AG04450 (cell line): ENCODE results near the gene PCDHAC1. TPM values are rescaled to one million over a fixed set of nuclear protein-coding genes. Genes with fewer than 3 reads are reported as not detected.
A peak's percentile ranks its signal among the peaks of the same experiment; 100 is the strongest.

Source experiments
- CTCF ChIA-PET: fragments of 300-600, 350-600 bp; formaldehyde crosslinking; extraction: SDS; loops from one replicate; lab custom pipeline; 2022; ENCODE audit warnings: antibody characterized with exemption, inconsistent platforms; lab: Charles Lee
- POLR2A ChIA-PET: fragments of 350-600 bp; formaldehyde crosslinking; extraction: SDS; loops from one replicate; lab custom pipeline; 2021; ENCODE audit warnings: antibody characterized with exemption, inconsistent platforms; lab: Yijun Ruan, JAX
- DNase-seq: peaks from one replicate; pipeline ENCODE4 v3.0.0-alpha.2; 2011; ENCODE audit warnings: low read depth, low spot score
- H3K27ac ChIP-seq: one replicate; pipeline ENCODE4 v1.5.1; 2012; ENCODE audit warnings: low read depth, low read length, control low read depth
- H3K27me3 ChIP-seq: one replicate; pipeline ENCODE4 v1.6.0; 2012; ENCODE audit warnings: low read length; ENCODE audit not compliant: control insufficient read depth, insufficient read depth
- H3K4me3 ChIP-seq: 2 replicates; pipeline ENCODE4 v1.5.1; 2011; ENCODE audit warnings: mild to moderate bottlenecking, low read depth, low read length, control low read depth
- H3K9me3 ChIP-seq: 2 replicates; pipeline ENCODE4 v1.5.1; 2012; ENCODE audit warnings: low read length; ENCODE audit not compliant: control insufficient read depth, insufficient read depth
- polyA plus RNA-seq: library from polyadenylated mRNA; depleted of rRNA; stranded (reverse); fragments of >200 nt; gene quantifications from 2 replicates; pipeline ENCODE4 v1.2.3, GENCODE V29; 2011
- TF ChIP-seq, protein P1 (sequence below): IDR thresholded peaks from 2 replicates; pipeline ENCODE4 v1.5.1; 2011; ENCODE audit warnings: low read depth, low read length, control low read depth, inconsistent platforms

PCDHAC1 gene
- polyA plus RNA-seq, 1 experiment: 0.04 TPM

DNA sequence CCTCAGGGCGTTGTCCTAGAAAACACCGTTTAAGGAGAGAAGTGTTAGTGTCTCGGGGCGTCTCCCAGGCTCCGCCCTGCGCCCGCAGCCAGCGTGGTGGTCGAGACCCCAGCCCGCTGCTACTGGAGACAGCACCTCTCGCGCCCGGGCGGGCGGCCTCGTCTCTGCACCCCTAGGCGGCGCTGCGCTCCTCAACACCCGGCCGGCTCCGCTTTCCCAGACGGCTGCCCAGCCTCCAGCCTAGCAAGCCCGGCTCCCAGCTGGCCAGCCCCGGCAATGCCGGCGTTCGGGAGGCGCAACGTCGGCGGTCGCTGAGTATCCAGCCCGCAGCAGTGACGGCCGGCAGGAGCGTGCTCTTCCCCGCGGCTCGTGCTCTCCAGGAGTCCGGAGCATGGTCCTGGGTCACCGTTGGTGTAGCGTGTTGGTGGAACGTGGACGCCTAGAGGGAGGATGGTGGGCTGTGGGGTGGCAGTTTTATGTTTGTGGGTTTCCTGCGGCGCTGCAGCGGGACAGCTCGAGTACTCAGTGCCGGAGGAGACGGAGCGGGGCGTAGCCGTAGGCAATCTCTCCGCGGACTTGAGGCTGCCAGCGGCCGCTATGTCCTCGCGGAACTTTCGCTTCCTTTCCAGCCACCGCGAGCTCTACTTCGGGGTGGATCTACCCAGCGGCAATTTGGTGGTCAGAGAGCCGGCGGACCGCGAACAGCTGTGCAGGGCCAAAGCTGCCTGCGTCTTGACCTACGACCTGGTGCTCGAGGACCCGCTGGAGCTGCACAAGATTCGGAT, 536 bp downstream of the PCDHAC1 start:
- no peaks in the 10 kb centered on the region for H3K27me3 ChIP-seq
- H3K4me3 ChIP-seq: peak overlapping the region; percentile 18
- no peak for DNase-seq
- CTCF ChIA-PET: no interaction called here
- H3K27ac ChIP-seq: no peak overlapping the region
- TF ChIP-seq, protein P1, sequence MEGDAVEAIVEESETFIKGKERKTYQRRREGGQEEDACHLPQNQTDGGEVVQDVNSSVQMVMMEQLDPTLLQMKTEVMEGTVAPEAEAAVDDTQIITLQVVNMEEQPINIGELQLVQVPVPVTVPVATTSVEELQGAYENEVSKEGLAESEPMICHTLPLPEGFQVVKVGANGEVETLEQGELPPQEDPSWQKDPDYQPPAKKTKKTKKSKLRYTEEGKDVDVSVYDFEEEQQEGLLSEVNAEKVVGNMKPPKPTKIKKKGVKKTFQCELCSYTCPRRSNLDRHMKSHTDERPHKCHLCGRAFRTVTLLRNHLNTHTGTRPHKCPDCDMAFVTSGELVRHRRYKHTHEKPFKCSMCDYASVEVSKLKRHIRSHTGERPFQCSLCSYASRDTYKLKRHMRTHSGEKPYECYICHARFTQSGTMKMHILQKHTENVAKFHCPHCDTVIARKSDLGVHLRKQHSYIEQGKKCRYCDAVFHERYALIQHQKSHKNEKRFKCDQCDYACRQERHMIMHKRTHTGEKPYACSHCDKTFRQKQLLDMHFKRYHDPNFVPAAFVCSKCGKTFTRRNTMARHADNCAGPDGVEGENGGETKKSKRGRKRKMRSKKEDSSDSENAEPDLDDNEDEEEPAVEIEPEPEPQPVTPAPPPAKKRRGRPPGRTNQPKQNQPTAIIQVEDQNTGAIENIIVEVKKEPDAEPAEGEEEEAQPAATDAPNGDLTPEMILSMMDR: no peak
- POLR2A ChIA-PET: no interaction called here
- H3K9me3 ChIP-seq: peaks cover 26% of the 10 kb centered on the region

DNA sequence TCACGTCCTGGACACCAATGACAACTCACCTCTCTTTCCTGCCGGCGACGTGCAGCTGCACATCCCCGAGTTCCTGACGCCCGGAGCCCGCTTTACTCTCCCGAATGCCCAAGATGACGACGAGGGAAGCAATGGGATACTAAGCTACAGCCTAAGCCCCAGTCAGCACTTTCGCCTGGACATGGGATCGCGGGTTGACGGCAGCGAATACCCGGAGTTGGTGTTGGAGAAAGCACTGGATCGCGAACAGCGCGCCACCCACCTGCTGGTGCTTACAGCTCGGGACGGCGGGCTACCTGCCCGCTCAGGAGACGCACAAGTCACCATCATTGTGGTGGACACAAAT, 1.1 kb downstream of the PCDHAC1 start:
- CTCF ChIA-PET: no interaction called here
- no peak for DNase-seq
- POLR2A ChIA-PET: no interaction called here

DNA sequence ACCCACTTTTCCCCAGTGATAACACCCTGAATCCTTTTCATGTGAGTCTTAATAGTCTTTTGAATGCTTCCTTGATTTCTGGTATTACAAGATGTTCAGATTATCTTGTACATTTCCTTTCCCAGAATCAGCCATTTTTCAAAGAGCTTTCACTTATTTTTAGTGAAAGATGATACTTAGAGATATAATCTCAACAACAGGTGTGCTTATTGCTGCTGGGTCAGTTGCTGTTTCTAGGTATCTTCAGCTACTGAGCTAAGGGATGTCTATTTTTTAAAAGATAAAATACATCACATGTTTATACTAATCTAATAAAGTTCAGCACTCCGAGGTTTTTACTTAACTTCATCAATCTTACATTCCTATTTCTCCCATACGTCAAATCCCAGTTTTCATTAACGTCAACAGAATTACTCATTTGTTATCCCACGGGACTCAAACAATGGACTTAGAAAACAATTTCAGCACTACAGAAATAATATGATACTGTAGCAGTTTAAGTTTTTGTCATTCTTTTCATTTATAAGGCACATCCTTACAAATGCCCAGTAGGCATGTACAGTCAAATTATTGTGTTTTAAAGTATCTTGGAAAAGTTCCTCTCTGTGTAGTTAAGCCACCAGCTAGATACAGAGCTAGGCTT, 9.0 kb downstream of the PCDHAC1 start:
- CTCF ChIA-PET: no interaction called here

More for the DNA sequence above, 1.1 kb downstream of the PCDHAC1 start:
- H3K9me3 ChIP-seq: peaks cover 26% of the 10 kb centered on the region
- H3K4me3 ChIP-seq: no peak overlapping the region
- H3K27me3 ChIP-seq: no peaks in the 10 kb centered on the region
- H3K27ac ChIP-seq: no peak overlapping the region
- TF ChIP-seq, protein P1: no peak

DNA sequence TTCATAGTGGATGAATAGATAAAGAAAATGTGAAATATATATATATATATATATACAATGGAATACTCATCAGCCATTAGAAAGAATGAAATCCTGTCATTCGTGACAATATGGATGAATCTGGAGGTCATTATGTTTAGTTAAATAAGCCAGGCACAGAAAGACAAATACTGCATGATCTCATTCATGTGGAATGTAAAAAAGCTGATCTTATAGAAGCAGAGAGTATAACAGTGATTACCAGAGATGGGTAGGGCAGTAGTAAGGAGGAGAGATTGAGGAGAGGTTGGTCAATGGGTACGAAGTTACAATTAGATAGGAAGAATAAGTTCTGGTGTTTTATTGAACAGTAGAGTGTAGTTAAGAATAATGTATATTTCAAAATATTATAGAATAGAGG, 20.5 kb downstream of the PCDHAC1 start:
- H3K27ac ChIP-seq: no peak overlapping the region
- POLR2A ChIA-PET: no interaction called here
- H3K4me3 ChIP-seq: no peak overlapping the region
- TF ChIP-seq, protein P1: no peak
- H3K27me3 ChIP-seq: no peaks in the 10 kb centered on the region
- H3K9me3 ChIP-seq: peaks cover 11% of the 10 kb centered on the region; the same call in 1 of the 2 replicates
- DNase-seq: no peak
- CTCF ChIA-PET: no interaction called here

More for the DNA sequence above, 9.0 kb downstream of the PCDHAC1 start:
- Histone ChIP-seq H3K4me3 (no peak overlapping the region), H3K27ac (no peak overlapping the region), H3K27me3 (no peaks in the 10 kb centered on the region), H3K9me3 (no peaks in the 10 kb centered on the region; the same call in 1 of the 2 replicates)
- DNase-seq: no peak
- POLR2A ChIA-PET: no interaction called here
- TF ChIP-seq, protein P1: no peak

DNA sequence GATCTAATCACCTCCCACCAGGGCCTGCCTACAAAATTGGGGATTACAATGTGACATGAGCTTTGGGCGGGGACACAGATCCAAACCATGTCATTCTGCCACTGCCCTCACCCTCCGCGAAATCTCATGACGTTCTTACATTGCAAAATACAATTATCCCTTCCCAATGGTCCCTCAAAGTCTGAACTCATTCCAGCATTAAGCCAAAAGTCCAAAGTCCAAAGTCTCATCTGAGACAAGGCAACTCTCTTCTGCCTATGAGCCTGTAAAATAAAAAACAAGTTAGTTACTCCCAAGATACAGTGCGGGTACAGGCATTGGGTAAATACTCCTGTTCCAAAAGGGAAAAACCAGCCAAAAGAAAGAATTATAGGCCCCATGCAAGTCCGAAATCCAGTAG, 25.5 kb downstream of the PCDHAC1 start:
- peaks cover 10% of the 10 kb centered on the region; the same call in 1 of the 2 replicates for H3K9me3 ChIP-seq
- no peak overlapping the region for H3K4me3 ChIP-seq
- no peaks in the 10 kb centered on the region for H3K27me3 ChIP-seq
- POLR2A ChIA-PET: no interaction called here
- TF ChIP-seq, protein P1: no peak
- DNase-seq: no peak
- H3K27ac ChIP-seq: no peak overlapping the region
- CTCF ChIA-PET: no interaction called here
